Gastroesophageal sphincter (tissue), 4 donors: ENCODE measurements around the gene DNAH11. TPM values are rescaled to one million over a fixed set of nuclear protein-coding genes. Genes with fewer than 3 reads are reported as not detected.
A peak's percentile ranks its signal among the peaks of the same experiment; 100 is the strongest.

Experiments used
- ATAC-seq: fragments of 150-250 bp; one replicate; pipeline ENCODE4 v1.9.1; 2016; ENCODE audit warnings: mild to moderate bottlenecking, moderate library complexity
- H3K27ac ChIP-seq, 4 donors: fragments of 200-600 bp; sonication (generic) in 3 of 4; 1 replicate in 3 of 4; 2 replicates in 1 of 4; pipeline ENCODE4 v1.5.1; 2016 to 2019
- H3K27me3 ChIP-seq: fragments of 200-600 bp; sonication (generic); one replicate; pipeline ENCODE4 v1.5.1; 2019
- H3K36me3 ChIP-seq, 2 donors: fragments of 200-600 bp; sonication (generic); one replicate each; pipeline ENCODE4 v1.5.1; 2019; ENCODE audit warnings: control low read depth in 1 of 2
- H3K4me1 ChIP-seq, 3 donors: fragments of 200-600 bp; sonication (generic); 1 replicate in 2 of 3; 2 replicates in 1 of 3; pipeline ENCODE4 v1.5.1; 2016 to 2019; ENCODE audit warnings: control low read depth in 2 of 3
- H3K4me3 ChIP-seq, 2 donors: fragments of 200-600 bp; sonication (generic); one replicate each; pipeline ENCODE4 v1.5.1; 2019; ENCODE audit warnings: mild to moderate bottlenecking in 1 of 2, moderate library complexity in 1 of 2
- H3K9me3 ChIP-seq, 3 donors: fragments of 200-600 bp; sonication (generic); one replicate each; pipeline ENCODE4 v1.5.1; 2017 to 2019; ENCODE audit warnings: control low read depth in 2 of 3
- CTCF ChIP-seq, 4 experiments: fragments of 200-600 bp in 2 of 4; fragments of 450-650 bp in 2 of 4; sonication (generic) in 1 of 4; IDR thresholded peaks; one replicate each; pipeline ENCODE4 v1.5.1; 2017 to 2019; ENCODE audit warnings: antibody characterized with exemption in 4 of 4, mild to moderate bottlenecking in 2 of 4, moderate library complexity in 2 of 4
- EP300 ChIP-seq: sonication (generic); formaldehyde crosslinking; IDR thresholded peaks from one replicate; pipeline ENCODE4 v1.6.1; 2017; ENCODE audit warnings: antibody characterized with exemption, mild to moderate bottlenecking
- POLR2A ChIP-seq, 2 donors: fragments of 450-650 bp; IDR thresholded peaks; one replicate each; pipeline ENCODE4 v1.6.1; 2017; ENCODE audit warnings: antibody characterized with exemption in 2 of 2, mild to moderate bottlenecking in 2 of 2, moderate library complexity in 1 of 2
- POLR2AphosphoS5 ChIP-seq: sonication (generic); formaldehyde crosslinking; IDR thresholded peaks from one replicate; pipeline ENCODE4 v1.6.1; 2017; ENCODE audit warnings: antibody characterized with exemption
- WGBS, 2 donors: methylation state at CpG; one replicate each; pipeline ENCODE4 v1.1.5; 2018; ENCODE audit warnings: low coverage in 1 of 2; 5-methylcytosine and 5-hydroxymethylcytosine counted together
- total RNA-seq, 4 donors: library from RNA; depleted of rRNA; stranded (reverse); fragments of >200 nt; gene quantifications; one replicate each; pipeline ENCODE4 v1.1.0, GENCODE V29; 2016

Gene DNAH11
- total RNA-seq, 4 donors from 2014 or later: 6.9 to 31.8 (median 10.4) TPM

GRCh38 chr7:21617513-21617912 is 74.7 kb downstream of the DNAH11 start:
- no peaks in the 10 kb centered on the region for H3K9me3 ChIP-seq
- TF ChIP-seq POLR2A (IDR thresholded peaks at IDR 0.05): no peak
- no peak for TF ChIP-seq EP300
- no peak for TF ChIP-seq POLR2AphosphoS5
- TF ChIP-seq CTCF (IDR thresholded peaks at IDR 0.05): no peak
- no peaks in the 10 kb centered on the region for H3K36me3 ChIP-seq
- H3K4me3 ChIP-seq: no peak overlapping the region
- H3K27ac ChIP-seq: peak overlapping the region in 3 of 4 donors; percentile 41 to 69 (median 60)
- ATAC-seq: peak; percentile 19
- peaks cover 0 to 24% (median 0%) of the 10 kb centered on the region in 3 donors for H3K4me1 ChIP-seq
- no peaks in the 10 kb centered on the region for H3K27me3 ChIP-seq
- 60% methylated on average over 1 of the region's 3 CpGs; no CpG with 5 or more reads in 1 of the 2 donors for WGBS, 2 donors

- 100% methylated on average over 1 of the region's 6 CpGs; no CpG with 5 or more reads in 1 of the 2 donors for WGBS, 2 donors
- peaks cover 0 to 24% (median 0%) of the 10 kb centered on the region in 3 donors for H3K4me1 ChIP-seq
- no peak overlapping the region for H3K4me3 ChIP-seq
- peak; percentile 93 for ATAC-seq
- no peaks in the 10 kb centered on the region for H3K27me3 ChIP-seq
- TF ChIP-seq POLR2AphosphoS5 (peak; percentile 21), POLR2A (IDR thresholded peaks at IDR 0.05) (no peak)
- H3K9me3 ChIP-seq: no peaks in the 10 kb centered on the region
- H3K27ac ChIP-seq: peak overlapping the region in 2 of 4 donors; percentile 41 to 60
- H3K36me3 ChIP-seq: no peaks in the 10 kb centered on the region
These were observed 75.1 kb downstream of the DNAH11 start for GRCh38 chr7:21617916-21618390.

GRCh38 chr7:21618706-21619105 is 75.9 kb downstream of the DNAH11 start:
- Histone ChIP-seq H3K9me3 (no peaks in the 10 kb centered on the region), H3K36me3 (no peaks in the 10 kb centered on the region), H3K4me3 (no peak overlapping the region), H3K27me3 (no peaks in the 10 kb centered on the region), H3K27ac (no peak overlapping the region), H3K4me1 (peaks cover 0 to 24% (median 0%) of the 10 kb centered on the region in 3 donors)
- ATAC-seq: no peak
- 86 to 88% methylated on average over 8 of the region's 8 CpGs for WGBS, 2 donors
- TF ChIP-seq POLR2A (IDR thresholded peaks at IDR 0.05) (no peak), POLR2AphosphoS5 (no peak), EP300 (no peak), CTCF (IDR thresholded peaks at IDR 0.05) (no peak)

- no peak for TF ChIP-seq CTCF (IDR thresholded peaks at IDR 0.05)
- TF ChIP-seq POLR2AphosphoS5: no peak
- TF ChIP-seq EP300: no peak
- TF ChIP-seq POLR2A (IDR thresholded peaks at IDR 0.05): no peak
- 86 to 88% methylated on average over 2 of the region's 2 CpGs for WGBS, 2 donors
These were observed 77.2 kb downstream of the DNAH11 start for GRCh38 chr7:21620054-21620453.

GRCh38 chr7:21624320-21624719 is 81.5 kb downstream of the DNAH11 start:
- H3K36me3 ChIP-seq: no peaks in the 10 kb centered on the region
- H3K4me1 ChIP-seq: no peaks in the 10 kb centered on the region
- no peak overlapping the region for H3K4me3 ChIP-seq
- no peak for TF ChIP-seq POLR2A (IDR thresholded peaks at IDR 0.05)
- TF ChIP-seq CTCF (IDR thresholded peaks at IDR 0.05): no peak
- no peak for TF ChIP-seq EP300
- no peak for TF ChIP-seq POLR2AphosphoS5
- H3K9me3 ChIP-seq: no peaks in the 10 kb centered on the region
- no peaks in the 10 kb centered on the region for H3K27me3 ChIP-seq
- no peak overlapping the region for H3K27ac ChIP-seq
- no peak for ATAC-seq

More at GRCh38 chr7:21620054-21620453, 77.2 kb downstream of the DNAH11 start:
- no peak for ATAC-seq
- Histone ChIP-seq H3K27ac (no peak overlapping the region), H3K9me3 (no peaks in the 10 kb centered on the region), H3K36me3 (no peaks in the 10 kb centered on the region), H3K27me3 (no peaks in the 10 kb centered on the region), H3K4me3 (no peak overlapping the region), H3K4me1 (peaks cover 0 to 24% (median 0%) of the 10 kb centered on the region in 3 donors)
